ENCODE measurements around the gene SPATA2. TPM values are rescaled to one million over a fixed set of nuclear protein-coding genes. Genes with fewer than 3 reads are reported as not detected.

Gene SPATA2
- total and polyA plus RNA-seq, 2 of the 13 experiments (the other 11 are each of a cell fraction or from before 2014, with no cell fraction given): 3.2 to 8.7 TPM

DNA sequence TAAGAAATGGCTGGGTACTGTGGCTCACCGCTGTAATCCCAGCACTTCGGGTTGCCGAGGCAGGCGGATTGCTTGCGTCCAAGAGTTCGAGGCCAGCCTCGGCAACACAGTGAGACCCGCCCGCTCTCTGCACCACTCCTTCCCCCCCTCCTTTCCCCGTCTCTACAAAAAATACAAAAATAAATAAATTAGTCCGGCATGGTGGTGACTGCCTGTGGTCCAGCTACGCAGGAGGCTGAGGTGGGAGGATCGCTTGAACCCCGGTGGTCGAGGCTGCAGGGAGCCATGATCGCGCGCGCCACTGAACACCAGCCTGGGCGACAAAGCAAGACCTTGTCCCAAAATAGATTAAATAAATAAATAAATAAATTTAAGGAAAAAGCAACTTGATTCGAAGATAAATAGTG, 20.4 kb upstream of the SPATA2 start (continued):
- TF ChIP-seq, protein P1, sequence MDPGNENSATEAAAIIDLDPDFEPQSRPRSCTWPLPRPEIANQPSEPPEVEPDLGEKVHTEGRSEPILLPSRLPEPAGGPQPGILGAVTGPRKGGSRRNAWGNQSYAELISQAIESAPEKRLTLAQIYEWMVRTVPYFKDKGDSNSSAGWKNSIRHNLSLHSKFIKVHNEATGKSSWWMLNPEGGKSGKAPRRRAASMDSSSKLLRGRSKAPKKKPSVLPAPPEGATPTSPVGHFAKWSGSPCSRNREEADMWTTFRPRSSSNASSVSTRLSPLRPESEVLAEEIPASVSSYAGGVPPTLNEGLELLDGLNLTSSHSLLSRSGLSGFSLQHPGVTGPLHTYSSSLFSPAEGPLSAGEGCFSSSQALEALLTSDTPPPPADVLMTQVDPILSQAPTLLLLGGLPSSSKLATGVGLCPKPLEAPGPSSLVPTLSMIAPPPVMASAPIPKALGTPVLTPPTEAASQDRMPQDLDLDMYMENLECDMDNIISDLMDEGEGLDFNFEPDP (CRISPR knock-in tag; conservative IDR thresholded peaks at IDR 0.05): peak; percentile 84; the same call in 1 of the 2 replicates
- TF ChIP-seq, protein P2, sequence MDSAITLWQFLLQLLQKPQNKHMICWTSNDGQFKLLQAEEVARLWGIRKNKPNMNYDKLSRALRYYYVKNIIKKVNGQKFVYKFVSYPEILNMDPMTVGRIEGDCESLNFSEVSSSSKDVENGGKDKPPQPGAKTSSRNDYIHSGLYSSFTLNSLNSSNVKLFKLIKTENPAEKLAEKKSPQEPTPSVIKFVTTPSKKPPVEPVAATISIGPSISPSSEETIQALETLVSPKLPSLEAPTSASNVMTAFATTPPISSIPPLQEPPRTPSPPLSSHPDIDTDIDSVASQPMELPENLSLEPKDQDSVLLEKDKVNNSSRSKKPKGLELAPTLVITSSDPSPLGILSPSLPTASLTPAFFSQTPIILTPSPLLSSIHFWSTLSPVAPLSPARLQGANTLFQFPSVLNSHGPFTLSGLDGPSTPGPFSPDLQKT (CRISPR knock-in tag; IDR thresholded peaks at IDR 0.05; ENCODE audit: borderline replicate concordance): 0 out of 2 replicates have a peak, but pooled peaks have one; percentile 30
- TF ChIP-seq, protein P3, sequence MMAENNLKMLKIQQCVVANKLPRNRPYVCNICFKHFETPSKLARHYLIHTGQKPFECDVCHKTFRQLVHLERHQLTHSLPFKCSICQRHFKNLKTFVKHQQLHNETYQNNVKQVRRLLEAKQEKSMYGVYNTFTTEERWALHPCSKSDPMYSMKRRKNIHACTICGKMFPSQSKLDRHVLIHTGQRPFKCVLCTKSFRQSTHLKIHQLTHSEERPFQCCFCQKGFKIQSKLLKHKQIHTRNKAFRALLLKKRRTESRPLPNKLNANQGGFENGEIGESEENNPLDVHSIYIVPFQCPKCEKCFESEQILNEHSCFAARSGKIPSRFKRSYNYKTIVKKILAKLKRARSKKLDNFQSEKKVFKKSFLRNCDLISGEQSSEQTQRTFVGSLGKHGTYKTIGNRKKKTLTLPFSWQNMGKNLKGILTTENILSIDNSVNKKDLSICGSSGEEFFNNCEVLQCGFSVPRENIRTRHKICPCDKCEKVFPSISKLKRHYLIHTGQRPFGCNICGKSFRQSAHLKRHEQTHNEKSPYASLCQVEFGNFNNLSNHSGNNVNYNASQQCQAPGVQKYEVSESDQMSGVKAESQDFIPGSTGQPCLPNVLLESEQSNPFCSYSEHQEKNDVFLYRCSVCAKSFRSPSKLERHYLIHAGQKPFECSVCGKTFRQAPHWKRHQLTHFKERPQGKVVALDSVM (CRISPR knock-in tag; IDR thresholded peaks at IDR 0.05): peak; percentile 95
- TF ChIP-seq ZNF234 (CRISPR knock-in tag; conservative IDR thresholded peaks at IDR 0.05): 0 out of 2 replicates have a peak, but pooled peaks have one; percentile 2
- TF ChIP-seq, protein P4, sequence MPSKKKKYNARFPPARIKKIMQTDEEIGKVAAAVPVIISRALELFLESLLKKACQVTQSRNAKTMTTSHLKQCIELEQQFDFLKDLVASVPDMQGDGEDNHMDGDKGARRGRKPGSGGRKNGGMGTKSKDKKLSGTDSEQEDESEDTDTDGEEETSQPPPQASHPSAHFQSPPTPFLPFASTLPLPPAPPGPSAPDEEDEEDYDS (CRISPR knock-in tag; IDR thresholded peaks at IDR 0.05): no peak
- TF ChIP-seq ADNP (CRISPR knock-in tag; IDR thresholded peaks at IDR 0.05): peak; percentile 81; the same call in 1 of the 2 replicates
- TF ChIP-seq RCOR2 (CRISPR knock-in tag; IDR thresholded peaks at IDR 0.05): 0 out of 2 replicates have a peak, but pooled peaks have one; percentile 37
- TF ChIP-seq ONECUT2 (CRISPR knock-in tag; IDR thresholded peaks at IDR 0.05): 0 out of 2 replicates have a peak, but pooled peaks have one; percentile 3
- TF ChIP-seq, protein P5, sequence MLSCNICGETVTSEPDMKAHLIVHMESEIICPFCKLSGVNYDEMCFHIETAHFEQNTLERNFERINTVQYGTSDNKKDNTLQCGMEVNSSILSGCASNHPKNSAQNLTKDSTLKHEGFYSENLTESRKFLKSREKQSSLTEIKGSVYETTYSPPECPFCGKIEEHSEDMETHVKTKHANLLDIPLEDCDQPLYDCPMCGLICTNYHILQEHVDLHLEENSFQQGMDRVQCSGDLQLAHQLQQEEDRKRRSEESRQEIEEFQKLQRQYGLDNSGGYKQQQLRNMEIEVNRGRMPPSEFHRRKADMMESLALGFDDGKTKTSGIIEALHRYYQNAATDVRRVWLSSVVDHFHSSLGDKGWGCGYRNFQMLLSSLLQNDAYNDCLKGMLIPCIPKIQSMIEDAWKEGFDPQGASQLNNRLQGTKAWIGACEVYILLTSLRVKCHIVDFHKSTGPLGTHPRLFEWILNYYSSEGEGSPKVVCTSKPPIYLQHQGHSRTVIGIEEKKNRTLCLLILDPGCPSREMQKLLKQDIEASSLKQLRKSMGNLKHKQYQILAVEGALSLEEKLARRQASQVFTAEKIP (CRISPR knock-in tag; IDR thresholded peaks at IDR 0.05; ENCODE audit: borderline replicate concordance): no peak
- TF ChIP-seq ZNF546 (CRISPR knock-in tag; conservative IDR thresholded peaks at IDR 0.05): 0 out of 2 replicates have a peak, but pooled peaks have one; percentile 13
- TF ChIP-seq ZNF766 (CRISPR knock-in tag; IDR thresholded peaks at IDR 0.05; ENCODE audit: borderline replicate concordance): 0 out of 2 replicates have a peak, but pooled peaks have one; percentile 66
- TF ChIP-seq CHD4 (IDR thresholded peaks at IDR 0.05; ENCODE audit: borderline replicate concordance, low read length): peak; percentile 92; the same call in 1 of the 2 replicates
- TF ChIP-seq, protein P6, sequence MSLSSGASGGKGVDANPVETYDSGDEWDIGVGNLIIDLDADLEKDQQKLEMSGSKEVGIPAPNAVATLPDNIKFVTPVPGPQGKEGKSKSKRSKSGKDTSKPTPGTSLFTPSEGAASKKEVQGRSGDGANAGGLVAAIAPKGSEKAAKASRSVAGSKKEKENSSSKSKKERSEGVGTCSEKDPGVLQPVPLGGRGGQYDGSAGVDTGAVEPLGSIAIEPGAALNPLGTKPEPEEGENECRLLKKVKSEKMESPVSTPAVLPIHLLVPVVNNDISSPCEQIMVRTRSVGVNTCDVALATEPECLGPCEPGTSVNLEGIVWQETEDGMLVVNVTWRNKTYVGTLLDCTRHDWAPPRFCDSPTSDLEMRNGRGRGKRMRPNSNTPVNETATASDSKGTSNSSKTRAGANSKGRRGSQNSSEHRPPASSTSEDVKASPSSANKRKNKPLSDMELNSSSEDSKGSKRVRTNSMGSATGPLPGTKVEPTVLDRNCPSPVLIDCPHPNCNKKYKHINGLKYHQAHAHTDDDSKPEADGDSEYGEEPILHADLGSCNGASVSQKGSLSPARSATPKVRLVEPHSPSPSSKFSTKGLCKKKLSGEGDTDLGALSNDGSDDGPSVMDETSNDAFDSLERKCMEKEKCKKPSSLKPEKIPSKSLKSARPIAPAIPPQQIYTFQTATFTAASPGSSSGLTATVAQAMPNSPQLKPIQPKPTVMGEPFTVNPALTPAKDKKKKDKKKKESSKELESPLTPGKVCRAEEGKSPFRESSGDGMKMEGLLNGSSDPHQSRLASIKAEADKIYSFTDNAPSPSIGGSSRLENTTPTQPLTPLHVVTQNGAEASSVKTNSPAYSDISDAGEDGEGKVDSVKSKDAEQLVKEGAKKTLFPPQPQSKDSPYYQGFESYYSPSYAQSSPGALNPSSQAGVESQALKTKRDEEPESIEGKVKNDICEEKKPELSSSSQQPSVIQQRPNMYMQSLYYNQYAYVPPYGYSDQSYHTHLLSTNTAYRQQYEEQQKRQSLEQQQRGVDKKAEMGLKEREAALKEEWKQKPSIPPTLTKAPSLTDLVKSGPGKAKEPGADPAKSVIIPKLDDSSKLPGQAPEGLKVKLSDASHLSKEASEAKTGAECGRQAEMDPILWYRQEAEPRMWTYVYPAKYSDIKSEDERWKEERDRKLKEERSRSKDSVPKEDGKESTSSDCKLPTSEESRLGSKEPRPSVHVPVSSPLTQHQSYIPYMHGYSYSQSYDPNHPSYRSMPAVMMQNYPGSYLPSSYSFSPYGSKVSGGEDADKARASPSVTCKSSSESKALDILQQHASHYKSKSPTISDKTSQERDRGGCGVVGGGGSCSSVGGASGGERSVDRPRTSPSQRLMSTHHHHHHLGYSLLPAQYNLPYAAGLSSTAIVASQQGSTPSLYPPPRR (CRISPR knock-in tag; IDR thresholded peaks at IDR 0.05; ENCODE audit: borderline replicate concordance): 0 out of 2 replicates have a peak, but pooled peaks have one; percentile 7
- TF ChIP-seq NR2F2 (IDR thresholded peaks at IDR 0.05; ENCODE audit: borderline replicate concordance, low read depth): peak; percentile 37; the same call in 1 of the 2 replicates
- TF ChIP-seq PRPF4 (IDR thresholded peaks at IDR 0.05; ENCODE audit: low read depth, low read length, poor library complexity, severe bottlenecking): peak; percentile 89
- TF ChIP-seq ZNF317 (CRISPR knock-in tag; IDR thresholded peaks at IDR 0.05): peak; percentile 5; the same call in 1 of the 2 replicates
- TF ChIP-seq ZNF33A (CRISPR knock-in tag; IDR thresholded peaks at IDR 0.05; ENCODE audit: borderline replicate concordance): 0 out of 2 replicates have a peak, but pooled peaks have one; percentile 5

Measured in HepG2 (cell line).